Fibroblast of gingiva (primary cell): ENCODE data around the gene ZNF813.

Source experiments
- DNase-seq: peaks from one replicate; pipeline ENCODE4 v3.0.0-alpha.2; 2011; ENCODE audit warnings: low read depth

The ZNF813 gene

DNA sequence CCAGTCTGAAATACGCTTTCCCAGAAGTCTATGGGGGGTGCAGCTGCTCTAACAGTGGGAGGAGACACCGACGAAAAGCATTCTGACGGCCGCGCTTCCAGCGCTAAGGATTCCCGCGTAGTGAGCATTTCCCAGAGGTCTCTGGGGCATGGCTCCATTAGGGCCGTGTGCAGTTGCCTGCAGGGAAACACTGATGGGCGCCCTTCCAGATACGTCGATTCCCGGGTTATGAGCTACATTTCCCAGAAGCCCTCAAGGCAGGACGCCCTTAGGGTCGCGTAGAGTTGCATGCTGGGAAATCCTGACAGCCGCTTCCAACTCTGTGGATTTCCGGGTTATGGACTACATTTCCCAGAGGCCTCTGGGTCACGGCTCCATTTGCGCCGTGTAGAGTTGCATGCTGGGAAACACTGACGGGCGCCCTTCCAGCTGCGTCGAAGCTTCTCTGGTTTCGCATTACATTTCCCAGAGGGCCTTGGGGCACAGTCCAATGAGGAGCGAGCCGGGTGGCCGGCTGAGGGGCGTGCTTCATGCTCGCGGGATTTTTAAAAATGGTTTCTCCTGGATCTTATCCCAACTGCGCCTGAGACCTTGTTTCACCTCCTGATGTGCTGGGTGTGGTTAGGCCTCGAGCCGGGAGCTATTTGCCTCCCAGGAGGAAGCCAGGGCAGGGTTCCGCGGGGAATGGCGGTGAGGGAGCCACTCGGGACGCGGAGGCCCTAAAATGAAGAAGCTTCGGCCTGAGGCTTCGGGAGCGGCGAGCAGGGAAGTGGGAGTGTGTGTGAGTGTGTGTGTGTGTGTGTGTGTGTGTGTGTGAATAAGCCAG is 53.2 kb downstream of the ZNF813 start:
- DNase-seq: peak; percentile 99

DNA sequence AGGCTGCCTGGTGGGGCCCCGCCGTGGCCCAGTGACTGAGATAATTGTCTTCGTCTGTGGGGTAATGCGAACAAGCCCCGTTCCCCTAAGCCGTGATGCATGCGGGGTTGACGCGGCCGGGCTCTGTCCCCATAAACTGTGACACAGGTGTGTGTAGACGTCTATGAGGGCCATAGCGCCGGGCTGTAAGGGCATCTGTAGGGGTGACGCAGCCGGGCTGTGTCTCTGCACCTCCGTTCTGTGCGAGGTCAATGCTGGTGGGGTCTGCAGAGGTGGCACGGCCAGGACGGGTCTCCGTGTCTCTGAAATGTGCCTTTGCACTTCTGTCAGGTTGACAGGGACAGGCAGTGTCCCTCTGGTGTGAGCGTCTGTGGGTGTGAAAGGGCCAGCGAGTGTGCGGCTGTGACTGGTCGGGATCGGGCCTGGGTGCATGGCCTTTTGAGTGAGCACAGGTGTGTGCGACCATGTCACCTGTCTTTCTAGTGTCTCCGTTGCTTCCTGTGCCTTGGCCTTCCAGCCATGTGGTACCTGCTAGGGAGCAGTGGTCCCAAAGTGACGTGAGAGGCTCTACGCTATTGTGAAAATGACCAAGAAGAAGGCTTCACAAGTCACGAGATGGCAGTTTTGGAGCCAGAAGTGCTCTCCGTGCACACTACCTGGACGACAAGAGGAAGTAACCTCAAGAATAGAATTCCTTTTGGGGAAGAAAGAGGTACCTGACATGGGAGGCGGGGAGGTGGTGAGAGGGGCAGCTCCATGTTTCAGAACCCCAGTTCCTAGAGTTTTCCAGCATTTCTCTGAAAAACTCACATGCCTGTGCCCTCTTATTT is 54.1 kb downstream of the ZNF813 start:
- DNase-seq: no peak

DNA sequence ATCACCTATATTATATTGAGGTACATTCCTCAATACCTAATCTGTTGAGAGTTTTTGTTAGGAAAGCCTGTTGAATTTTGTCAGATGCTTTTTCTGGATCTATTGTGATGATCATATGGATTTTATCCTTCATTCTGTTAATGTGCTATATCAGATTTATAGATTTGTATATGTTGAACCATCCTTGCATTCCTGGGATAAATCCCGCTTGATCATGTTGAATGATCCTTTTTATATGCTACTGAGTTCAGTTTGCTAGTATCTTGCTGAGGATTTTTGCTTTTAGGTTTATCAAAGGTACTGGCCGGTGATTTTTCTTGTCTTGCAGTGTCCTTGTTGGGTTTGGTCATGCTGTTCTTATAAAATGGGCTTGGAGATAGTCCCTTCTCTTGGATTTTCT is 58.4 kb downstream of the ZNF813 start:
- no peak for DNase-seq

DNA sequence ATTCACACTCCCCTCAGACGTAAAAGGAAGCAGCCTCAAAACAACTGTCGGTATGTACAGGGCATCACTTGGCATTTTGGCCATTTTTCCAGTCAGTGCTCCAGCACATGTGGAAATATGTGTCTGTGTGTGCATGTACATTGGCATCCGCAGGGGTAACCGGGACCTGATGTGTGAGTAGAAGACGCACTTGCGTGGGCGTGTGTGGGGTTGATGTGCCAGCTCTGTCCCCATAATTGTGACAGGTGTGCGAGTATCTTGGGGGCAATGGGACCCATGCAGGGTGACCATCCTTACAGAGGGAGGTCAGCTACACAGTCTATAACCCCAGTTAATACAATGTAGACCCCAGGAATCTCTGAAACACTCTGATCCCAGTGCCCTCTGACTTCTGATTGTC is 63.1 kb downstream of the ZNF813 start:
- no peak for DNase-seq

DNA sequence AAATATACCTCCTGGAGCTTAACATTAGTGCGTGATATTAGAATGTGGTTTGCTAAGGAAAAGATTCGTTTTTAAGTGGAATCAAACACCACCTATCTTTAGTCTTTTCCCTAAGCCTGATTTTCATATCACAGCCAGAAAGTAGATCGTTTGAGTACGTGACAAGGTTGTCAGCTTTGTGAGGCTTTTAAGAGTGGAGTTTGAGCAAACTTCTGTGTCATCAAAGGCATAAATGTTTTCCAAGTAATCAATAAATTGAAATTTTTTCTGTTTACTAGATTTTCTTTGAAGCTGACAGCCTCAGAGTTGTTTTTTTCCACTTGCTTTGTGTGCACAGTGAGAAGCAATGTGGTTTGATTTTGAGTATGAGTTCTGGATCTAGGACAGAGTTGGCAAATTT is 63.9 kb downstream of the ZNF813 start:
- no peak for DNase-seq

DNA sequence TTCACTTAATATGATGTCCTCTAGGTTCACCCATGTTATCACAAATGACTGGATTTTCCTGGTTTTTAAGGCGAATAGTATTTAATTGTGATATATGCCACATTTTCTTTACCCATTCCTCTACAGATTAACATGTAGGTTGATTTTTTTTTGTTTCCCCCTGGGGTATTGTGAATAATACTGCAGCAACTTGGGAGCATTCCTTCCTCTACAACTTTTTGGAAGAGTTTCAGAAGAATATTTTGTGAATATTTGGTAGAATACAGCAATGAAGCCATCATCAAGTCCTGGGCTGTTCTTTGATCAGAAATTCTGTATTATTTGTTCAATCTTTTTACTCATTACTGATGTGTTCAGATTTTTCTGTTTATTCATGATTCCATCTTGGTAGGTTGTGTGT is 64.8 kb downstream of the ZNF813 start:
- DNase-seq: no peak

DNA sequence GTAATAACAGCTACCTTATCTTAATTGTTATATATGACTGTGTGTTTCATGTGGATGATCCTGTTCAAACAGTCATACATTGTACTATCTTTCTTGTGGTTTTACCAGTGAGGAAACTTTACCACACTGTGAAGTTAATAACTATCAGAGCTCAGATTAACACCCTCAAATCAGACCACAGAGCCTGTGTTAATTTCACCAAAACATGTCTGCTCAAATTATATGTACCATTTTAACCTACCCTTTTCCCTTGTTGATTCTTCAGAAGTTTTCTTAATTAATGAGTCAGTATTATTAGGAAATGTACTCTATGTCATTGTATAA is 68.7 kb downstream of the ZNF813 start:
- no peak for DNase-seq

DNA sequence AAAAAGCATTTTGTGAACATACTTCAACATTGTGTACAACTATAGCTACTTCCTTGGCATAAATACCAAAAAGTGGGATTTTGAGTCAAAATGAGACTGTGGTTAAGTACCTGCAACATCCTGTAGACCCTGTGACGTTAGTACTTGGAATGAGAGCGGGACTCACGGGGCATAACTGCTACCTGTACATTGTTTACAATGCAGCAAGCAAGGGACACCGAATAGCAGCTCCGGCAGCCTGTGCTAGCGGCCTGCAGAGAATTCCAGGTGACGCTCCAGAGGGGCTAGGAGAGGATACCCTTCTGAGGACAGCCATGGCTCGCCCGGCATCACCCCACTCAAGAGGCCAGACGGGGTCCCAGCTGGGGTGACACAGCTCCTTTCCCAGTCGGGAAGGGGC is 69.6 kb downstream of the ZNF813 start:
- DNase-seq: no peak

DNA sequence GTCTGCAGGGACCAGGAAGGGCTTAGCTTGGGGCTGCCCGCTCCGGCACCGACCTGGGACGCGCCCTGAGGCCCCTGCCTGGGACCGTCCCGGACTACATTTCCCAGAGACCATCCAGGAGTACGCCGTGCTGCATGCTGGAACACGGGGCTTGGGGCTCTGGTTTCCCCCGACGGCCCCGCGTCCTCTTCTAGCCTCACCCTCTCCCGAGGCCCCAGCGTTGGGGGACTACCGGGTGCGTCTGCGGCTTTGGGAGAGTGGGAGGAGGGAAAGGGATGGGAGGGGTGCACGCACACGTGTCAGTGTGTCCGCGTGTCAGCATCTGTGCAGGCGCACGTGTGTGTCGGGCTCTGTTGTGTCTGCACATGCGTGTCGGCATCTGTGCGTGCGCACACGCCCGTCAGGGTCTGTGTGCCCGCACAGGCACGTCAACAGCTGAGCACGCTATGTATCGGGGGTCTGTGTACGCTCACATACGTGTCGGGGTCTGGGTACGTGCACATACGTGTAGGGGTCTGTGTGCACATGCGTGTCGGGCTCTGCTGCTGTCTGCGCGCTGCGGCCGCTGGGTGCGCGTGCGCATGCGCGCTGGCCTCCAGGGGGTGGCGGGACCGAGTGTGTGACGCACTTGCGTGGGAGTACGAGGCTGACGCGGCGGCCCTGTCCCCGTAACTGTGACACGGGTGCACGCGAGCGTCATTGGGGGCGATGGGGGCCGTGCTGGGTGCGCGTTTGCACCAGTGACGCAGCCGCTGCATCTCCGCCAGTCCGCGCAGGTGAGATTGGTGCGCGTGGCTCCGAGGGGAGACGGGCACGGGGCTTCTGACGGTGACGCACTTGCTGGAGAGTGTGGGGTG is 70.2 kb downstream of the ZNF813 start, which contains the start of gene ZNF331:
TSS of gene ZNF331 (plus strand) at position 625 of the 857 bp plus-strand sequence. CDS start 31,232 bp downstream, outside the sequence.
- DNase-seq: peak; percentile 82

DNA sequence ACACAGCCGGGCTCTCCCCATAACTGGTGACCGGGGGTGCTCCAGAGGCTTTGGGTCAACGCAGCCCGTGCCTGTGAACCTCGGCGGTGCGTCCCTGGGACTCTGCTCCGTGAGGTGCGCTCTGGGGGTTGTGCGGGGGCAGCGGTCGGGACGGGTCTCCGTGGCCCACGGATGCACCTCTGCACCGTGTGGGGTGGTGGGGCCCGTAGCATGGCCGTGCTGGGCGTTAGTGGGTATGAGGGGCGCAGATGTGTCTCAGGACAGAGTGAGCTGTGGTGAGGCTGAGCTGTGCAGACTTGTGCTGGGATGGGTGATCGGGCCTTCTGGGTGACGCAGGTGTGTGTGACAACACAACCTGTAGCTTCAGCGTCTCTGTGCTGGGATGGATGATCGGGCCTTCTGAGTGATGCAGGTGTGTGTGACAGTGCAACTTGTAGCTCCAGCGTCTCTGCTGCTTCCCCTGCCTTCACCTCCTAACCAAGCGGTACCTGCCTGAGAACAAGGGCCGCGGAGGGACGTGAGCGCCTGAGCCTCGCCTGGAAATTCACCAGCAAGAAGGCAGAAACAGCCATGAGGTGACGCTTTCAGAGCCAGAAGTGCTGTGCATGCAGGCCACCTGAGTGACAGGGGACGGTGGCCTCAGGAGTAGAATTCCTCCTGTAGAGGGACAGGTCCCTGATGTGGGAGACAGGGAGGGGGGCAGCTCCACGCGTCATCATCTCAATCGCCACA is 71.0 kb downstream of the ZNF813 start:
- no peak for DNase-seq

DNA sequence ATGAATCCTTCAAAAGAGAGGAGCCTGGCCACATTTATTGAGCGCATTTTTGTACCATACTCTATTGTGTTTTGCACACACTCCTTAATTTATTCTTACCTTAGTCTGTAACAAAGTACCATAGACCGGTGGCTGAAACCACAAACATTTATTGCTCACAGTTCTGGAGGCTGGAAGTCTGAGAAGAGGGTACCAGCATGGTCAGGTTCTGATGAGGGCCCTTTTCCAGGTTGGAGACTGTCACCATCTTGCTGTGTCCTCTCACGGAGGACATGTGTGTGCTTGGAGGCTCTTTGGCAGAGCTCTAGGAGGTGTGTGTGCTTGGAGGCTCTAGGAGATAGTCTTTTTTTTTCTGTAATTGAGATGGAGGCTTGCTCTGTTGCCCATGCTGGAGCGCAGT is 72.6 kb downstream of the ZNF813 start:
- no peak for DNase-seq

DNA sequence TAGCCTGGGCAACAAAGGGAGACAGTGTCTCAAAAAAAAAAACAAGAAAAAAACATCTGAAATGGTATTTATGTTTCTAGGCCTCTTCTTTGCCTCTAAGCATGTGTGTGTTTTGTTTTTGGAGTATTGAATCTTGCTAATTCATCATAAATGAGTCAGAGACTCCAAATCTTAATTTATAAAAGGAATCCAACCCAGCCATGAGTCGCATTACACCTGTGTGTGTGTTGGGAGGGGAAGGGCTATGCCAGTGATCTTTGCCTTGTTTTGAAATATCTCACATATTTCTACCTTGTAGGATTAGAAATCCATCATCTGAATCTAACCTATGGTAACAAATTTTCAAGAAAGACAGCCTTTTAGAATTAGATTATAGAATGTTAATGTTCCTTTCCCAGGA is 74.4 kb downstream of the ZNF813 start:
- no peak for DNase-seq

DNA sequence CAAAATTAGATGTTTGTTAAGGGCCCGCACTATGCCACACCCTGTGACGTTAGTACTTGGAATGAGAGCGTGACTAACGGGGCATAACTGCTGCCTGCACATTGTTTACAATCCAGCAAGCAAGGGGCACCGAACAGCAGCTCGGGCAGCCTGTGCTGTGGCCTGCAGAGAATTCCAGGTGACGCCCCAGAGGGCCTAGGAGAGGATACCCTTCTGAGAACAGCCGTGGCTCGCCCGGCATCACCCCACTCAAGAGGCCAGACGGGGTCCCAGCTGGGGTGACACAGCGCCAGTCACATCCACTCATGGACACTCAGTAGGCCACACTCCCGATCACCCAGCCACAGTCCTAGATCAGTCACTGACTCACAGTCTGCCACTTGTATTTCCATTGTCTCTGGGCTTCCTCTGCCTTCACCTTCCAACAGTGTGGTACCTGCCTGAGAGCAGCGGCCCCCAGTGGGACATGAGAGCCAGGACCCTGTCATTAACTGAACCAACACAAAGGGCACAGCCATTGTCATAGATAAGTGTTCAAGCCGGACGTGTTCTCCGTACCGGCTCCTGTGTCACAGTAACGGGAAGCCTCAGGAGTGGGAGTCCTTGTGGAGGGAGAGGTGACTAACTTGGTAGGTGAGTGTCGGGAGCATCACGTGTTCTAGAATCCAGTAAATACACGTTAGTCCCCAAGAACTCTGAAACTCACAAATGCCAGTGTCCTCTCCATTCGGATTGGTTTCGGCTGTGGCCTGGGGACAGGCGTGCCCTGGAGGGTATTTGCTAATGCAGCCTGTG is 77.9 kb downstream of the ZNF813 start:
- peak; percentile 86 for DNase-seq
